DOHH2 (cell line): ENCODE measurements around the gene CYP2W1.

Source experiments
- H3F3A ChIP-seq: fragments of 200-600 bp; sonication (generic), shearing (Covaris generic); 2 replicates; pipeline ENCODE4 v1.6.0; 2016; ENCODE audit warnings: antibody characterized with exemption, mild to moderate bottlenecking; ENCODE audit not compliant: control insufficient read depth, insufficient read depth
- H3K27ac ChIP-seq: fragments of 200-600 bp; sonication (generic); 2 replicates; pipeline ENCODE4 v1.5.1; 2014; ENCODE audit warnings: low read depth, mild to moderate bottlenecking, low read length, moderate library complexity
- H3K27me3 ChIP-seq: fragments of 200-600 bp; sonication (generic); 2 replicates; pipeline ENCODE4 v1.6.1; 2014; ENCODE audit warnings: mild to moderate bottlenecking, low read length, mixed read lengths; ENCODE audit not compliant: control insufficient read depth
- H3K36me3 ChIP-seq: fragments of 200-600 bp; sonication (generic); 2 replicates; pipeline ENCODE4 v1.6.1; 2014; ENCODE audit warnings: mild to moderate bottlenecking, low read length, moderate library complexity, mixed read lengths; ENCODE audit not compliant: control insufficient read depth
- H3K4me1 ChIP-seq: fragments of 200-600 bp; sonication (generic); 2 replicates; pipeline ENCODE4 v1.6.1; 2014; ENCODE audit warnings: mild to moderate bottlenecking, low read length, mixed read lengths; ENCODE audit not compliant: control insufficient read depth
- H3K4me2 ChIP-seq: fragments of 200-600 bp; sonication (generic); 2 replicates; pipeline ENCODE4 v1.6.0; 2014; ENCODE audit warnings: mild to moderate bottlenecking, low read length, moderate library complexity
- H3K4me3 ChIP-seq: fragments of 200-600 bp; sonication (generic); 2 replicates; pipeline ENCODE4 v1.5.1; 2014; ENCODE audit warnings: mild to moderate bottlenecking, low read length, mixed read lengths
- H3K79me2 ChIP-seq: fragments of 200-600 bp; sonication (generic); 2 replicates; pipeline ENCODE4 v1.6.1; 2014; ENCODE audit warnings: mild to moderate bottlenecking, low read length, mixed read lengths; ENCODE audit not compliant: control insufficient read depth
- H3K9me2 ChIP-seq: fragments of 200-600 bp; sonication (generic); replicated peaks from 2 replicates; pipeline ENCODE4 v1.6.1; 2014; ENCODE audit warnings: mild to moderate bottlenecking, low read length, mixed read lengths; ENCODE audit not compliant: control insufficient read depth
- H3K9me3 ChIP-seq: fragments of 200-600 bp; sonication (generic); 2 replicates; pipeline ENCODE4 v1.6.1; 2014; ENCODE audit warnings: antibody characterized with exemption, low read length, mixed read lengths; ENCODE audit not compliant: control insufficient read depth, insufficient read depth
- H4K20me1 ChIP-seq: fragments of 200-600 bp; sonication (generic); 2 replicates; pipeline ENCODE4 v1.6.0; 2014; ENCODE audit warnings: low read depth, mild to moderate bottlenecking, antibody characterized with exemption, low read length, moderate library complexity; ENCODE audit not compliant: control insufficient read depth, insufficient read depth
- CTCF ChIP-seq: fragments of 200-600 bp; sonication (generic); IDR thresholded peaks from one replicate; pipeline ENCODE4 v1.5.1; 2014; ENCODE audit warnings: antibody characterized with exemption, mild to moderate bottlenecking, low read depth, low read length; ENCODE audit not compliant: poor library complexity, severe bottlenecking
- EZH2phosphoT487 ChIP-seq: fragments of 200-600 bp; sonication (generic); IDR thresholded peaks from 2 replicates; pipeline ENCODE4 v1.6.1; 2017; ENCODE audit warnings: borderline replicate concordance, mild to moderate bottlenecking, antibody characterized with exemption, low read length, moderate library complexity, mixed read lengths

Gene CYP2W1

GRCh38 chr7:990352-990932, 7.5 kb downstream of the CYP2W1 start:
- Histone ChIP-seq H3K4me3 (no peak overlapping the region), H3K9me2 (no peaks in the 10 kb centered on the region), H3K27ac (no peak overlapping the region), H3K4me1 (peaks cover 36% of the 10 kb centered on the region), H3K36me3 (peaks cover 3% of the 10 kb centered on the region; the same call in 1 of the 2 replicates), H4K20me1 (no peaks in the 10 kb centered on the region), H3K9me3 (no peaks in the 10 kb centered on the region), H3F3A (peaks cover 9% of the 10 kb centered on the region; the same call in 1 of the 2 replicates), H3K4me2 (no peak overlapping the region), H3K27me3 (peaks cover 6% of the 10 kb centered on the region), H3K79me2 (no peaks in the 10 kb centered on the region)
- TF ChIP-seq EZH2phosphoT487 (no peak), CTCF (no peak)

GRCh38 chr7:990933-991728, 8.2 kb downstream of the CYP2W1 start:
- TF ChIP-seq CTCF (no peak), EZH2phosphoT487 (no peak)
- H3K4me2 ChIP-seq: no peak overlapping the region

GRCh38 chr7:991729-992656, 9.0 kb downstream of the CYP2W1 start:
- Histone ChIP-seq H3K4me2 (no peak overlapping the region), H3K27me3 (no peaks in the 10 kb centered on the region), H3F3A (peaks cover 7% of the 10 kb centered on the region; the same call in 1 of the 2 replicates), H3K9me2 (no peaks in the 10 kb centered on the region), H3K27ac (no peak overlapping the region), H3K79me2 (no peaks in the 10 kb centered on the region), H3K4me1 (peaks cover 46% of the 10 kb centered on the region), H3K4me3 (no peak overlapping the region), H3K36me3 (peaks cover 15% of the 10 kb centered on the region; the same call in 1 of the 2 replicates), H4K20me1 (no peaks in the 10 kb centered on the region), H3K9me3 (no peaks in the 10 kb centered on the region)
- TF ChIP-seq CTCF (no peak), EZH2phosphoT487 (no peak)

More at GRCh38 chr7:990933-991728, 8.2 kb downstream of the CYP2W1 start:
- H3K27me3 ChIP-seq: no peaks in the 10 kb centered on the region
- H3K36me3 ChIP-seq: peaks cover 8% of the 10 kb centered on the region; the same call in 1 of the 2 replicates
- H3F3A ChIP-seq: peaks cover 7% of the 10 kb centered on the region; the same call in 1 of the 2 replicates
- no peaks in the 10 kb centered on the region for H4K20me1 ChIP-seq
- no peaks in the 10 kb centered on the region for H3K9me3 ChIP-seq
- H3K9me2 ChIP-seq: no peaks in the 10 kb centered on the region
- no peaks in the 10 kb centered on the region for H3K79me2 ChIP-seq
- no peak overlapping the region for H3K27ac ChIP-seq
- H3K4me1 ChIP-seq: peaks cover 37% of the 10 kb centered on the region
- no peak overlapping the region for H3K4me3 ChIP-seq
